ENCODE data around the gene UBXN6.
A peak's percentile ranks its signal among the peaks of the same experiment; 100 is the strongest.

GRCh38 chr19:4495471-4495870 lies 37.9 kb upstream of the UBXN6 start:
- no peak for TF ChIP-seq EZH2 (IDR thresholded peaks at IDR 0.05; ENCODE audit: borderline replicate concordance, low read length)
- peak; percentile 45 to 70 for TF ChIP-seq CTCF (conservative IDR thresholded peaks at IDR 0.05 in 1 of 2, IDR thresholded peaks at IDR 0.05 in 1 of 2; ENCODE audit: extremely low read depth in 1 of 2, insufficient read depth in 1 of 2, low read depth in 1 of 2, low read length in 2 of 2)
